Measurements from ENCODE around the gene CCDC81. TPM values are rescaled to one million over a fixed set of nuclear protein-coding genes. Genes with fewer than 3 reads are reported as not detected.

CCDC81 gene
- polyA plus RNA-seq, 1 experiment, result 4.3 TPM

- POLR2A ChIA-PET, result no interaction called here
- H3K4me3 ChIP-seq (ENCODE audit: low read depth, low read length), result no peak overlapping the region
- no peak for DNase-seq (ENCODE audit: low read depth)
- CTCF ChIA-PET, result no interaction called here
- TF ChIP-seq CTCF (IDR thresholded peaks at IDR 0.05; ENCODE audit: insufficient read depth, low read depth, low read length), result no peak
- H3K36me3 ChIP-seq (ENCODE audit: control insufficient read depth, insufficient read depth, low read length), result peaks cover 1% of the 10 kb centered on the region; the same call in 1 of the 2 replicates
- H3K27me3 ChIP-seq (ENCODE audit: control insufficient read depth, insufficient read depth, low read length), result no peaks in the 10 kb centered on the region
Measured at GRCh38 chr11:86435711-86436110, 61.0 kb downstream of the CCDC81 start.

GRCh38 chr11:86438685-86439084 lies 64.0 kb downstream of the CCDC81 start:
- no peak for TF ChIP-seq CTCF (IDR thresholded peaks at IDR 0.05; ENCODE audit: insufficient read depth, low read depth, low read length)
- DNase-seq (ENCODE audit: low read depth), result no peak
- ChIA-PET CTCF (interaction anchor here (1.3 kb wide), 1 partner anchor 9 kb away, joined by 4 read pairs; no protein-coding TSS in a partner anchor), POLR2A (no interaction called here)
- H3K4me3 ChIP-seq (ENCODE audit: low read depth, low read length), result no peak overlapping the region
- peaks cover 1% of the 10 kb centered on the region; the same call in 1 of the 2 replicates for H3K36me3 ChIP-seq (ENCODE audit: control insufficient read depth, insufficient read depth, low read length)
- no peaks in the 10 kb centered on the region for H3K27me3 ChIP-seq (ENCODE audit: control insufficient read depth, insufficient read depth, low read length)

- POLR2A ChIA-PET, result no interaction called here
- no peak for DNase-seq (ENCODE audit: low read depth)
- CTCF ChIA-PET, result no interaction called here
Measured at GRCh38 chr11:86440305-86440716, 65.6 kb downstream of the CCDC81 start.

GRCh38 chr11:86440843-86441242 lies 66.2 kb downstream of the CCDC81 start:
- Histone ChIP-seq H3K27me3 (ENCODE audit: control insufficient read depth, insufficient read depth, low read length) (no peaks in the 10 kb centered on the region), H3K4me3 (ENCODE audit: low read depth, low read length) (no peak overlapping the region), H3K36me3 (ENCODE audit: control insufficient read depth, insufficient read depth, low read length) (no peaks in the 10 kb centered on the region)
- ChIA-PET CTCF (no interaction called here), POLR2A (no interaction called here)
- no peak for DNase-seq (ENCODE audit: low read depth)
- no peak for TF ChIP-seq CTCF (IDR thresholded peaks at IDR 0.05; ENCODE audit: insufficient read depth, low read depth, low read length)

More at GRCh38 chr11:86440305-86440716, 65.6 kb downstream of the CCDC81 start:
- H3K36me3 ChIP-seq (ENCODE audit: control insufficient read depth, insufficient read depth, low read length), result peaks cover 1% of the 10 kb centered on the region; the same call in 1 of the 2 replicates
- TF ChIP-seq CTCF (IDR thresholded peaks at IDR 0.05; ENCODE audit: insufficient read depth, low read depth, low read length), result no peak
- no peaks in the 10 kb centered on the region for H3K27me3 ChIP-seq (ENCODE audit: control insufficient read depth, insufficient read depth, low read length)
- no peak overlapping the region for H3K4me3 ChIP-seq (ENCODE audit: low read depth, low read length)

GRCh38 chr11:86442420-86442819 lies 67.7 kb downstream of the CCDC81 start:
- ChIA-PET POLR2A (no interaction called here), CTCF (interaction anchor here (1.0 to 1.5 kb wide), 4 partner anchors 12 to 82 kb away, joined by 3 to 4 read pairs (median 3); no protein-coding TSS in a partner anchor)
- TF ChIP-seq CTCF (IDR thresholded peaks at IDR 0.05; ENCODE audit: insufficient read depth, low read depth, low read length), result no peak
- DNase-seq (ENCODE audit: low read depth), result no peak
- no peaks in the 10 kb centered on the region for H3K36me3 ChIP-seq (ENCODE audit: control insufficient read depth, insufficient read depth, low read length)
- H3K27me3 ChIP-seq (ENCODE audit: control insufficient read depth, insufficient read depth, low read length), result no peaks in the 10 kb centered on the region
- H3K4me3 ChIP-seq (ENCODE audit: low read depth, low read length), result no peak overlapping the region

All from BJ (cell line).